Astrocyte (in vitro differentiated cells and primary cell): ENCODE measurements around the gene MUS81.
"Not testable (repeated sequence)": the region's sequence is repeated elsewhere in the genome, so short reads cannot be mapped to it uniquely, and the experiment has no call there.

ENCODE experiments used
- CTCF ChIP-seq: IDR thresholded peaks from 2 replicates; pipeline ENCODE4 v1.5.1; 2011; ENCODE audit warnings: low read depth, mild to moderate bottlenecking, inconsistent platforms, low read length, moderate library complexity; ENCODE audit not compliant: insufficient read depth
- EZH2 ChIP-seq: IDR thresholded peaks from 2 replicates; pipeline ENCODE4 v1.6.1; 2012; ENCODE audit warnings: mild to moderate bottlenecking, low read length, inconsistent platforms; ENCODE audit not compliant: insufficient read depth

- not testable (repeated sequence) for TF ChIP-seq CTCF, EZH2
These were observed 11.5 kb upstream of the MUS81 start for GRCh38 chr11:65848693-65849092.
